ENCODE measurements around the gene SUSD4. TPM values are rescaled to one million over a fixed set of nuclear protein-coding genes. Genes with fewer than 3 reads are reported as not detected.
"Not testable (repeated sequence)": the region's sequence is repeated elsewhere in the genome, so short reads cannot be mapped to it uniquely, and the experiment has no call there.

Gene SUSD4
- total RNA-seq, 2 donors from 2014 or later: 0.56 to 1.00 TPM

GRCh38 chr1:223308136-223308535 lies 55.8 kb downstream of the SUSD4 start:
- DNase-seq (ENCODE audit: low spot score): no peak
- intact Hi-C loops (cut with DNase I): no loop called here

DNA sequence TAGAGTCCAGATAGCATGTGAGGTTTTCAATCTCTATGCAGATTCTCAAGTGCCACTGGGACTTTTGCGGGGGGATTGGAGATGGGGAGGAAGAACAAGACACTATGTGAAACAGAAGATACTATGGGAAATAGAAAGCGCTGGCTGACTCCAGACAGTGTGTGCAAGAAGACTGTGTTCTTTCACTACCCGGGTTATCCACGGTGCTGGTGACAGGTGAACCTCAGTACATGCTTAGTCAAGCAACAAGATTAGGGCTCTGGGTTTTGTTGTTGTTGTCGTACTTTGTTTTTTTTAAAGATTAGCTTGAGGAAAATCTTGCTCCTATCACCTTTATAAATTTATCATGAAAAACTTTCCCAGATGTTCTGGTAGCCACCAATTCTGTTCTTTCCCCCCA lies 56.4 kb downstream of the SUSD4 start:
- intact Hi-C loops (cut with DNase I): no loop called here
- DNase-seq (ENCODE audit: low spot score): no peak

DNA sequence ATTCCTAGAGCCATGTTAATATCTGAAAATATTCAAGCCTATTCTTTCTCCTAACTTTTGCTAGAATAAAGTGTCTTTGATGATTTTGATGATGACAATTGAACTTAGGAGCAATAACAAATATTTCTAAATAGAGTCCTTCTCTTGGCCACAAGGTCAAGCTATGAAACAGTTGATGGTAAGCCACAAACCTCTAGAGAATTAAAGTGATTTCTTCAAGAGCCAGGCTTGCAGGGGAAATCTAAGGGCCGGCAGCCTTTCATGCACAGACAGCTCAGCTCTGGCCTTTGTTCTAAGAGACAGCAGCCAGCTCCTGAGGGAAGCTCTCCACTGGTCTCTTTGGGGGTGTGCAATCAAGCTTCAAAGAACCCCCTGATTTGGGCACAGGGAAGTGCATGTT lies 59.0 kb downstream of the SUSD4 start:
- intact Hi-C loops (cut with DNase I): no loop called here
- no peak for DNase-seq (ENCODE audit: low spot score)

- no peak for DNase-seq (ENCODE audit: low spot score)
- intact Hi-C loops (cut with DNase I): no loop called here
These were observed 62.6 kb downstream of the SUSD4 start for GRCh38 chr1:223301371-223301770.

DNA sequence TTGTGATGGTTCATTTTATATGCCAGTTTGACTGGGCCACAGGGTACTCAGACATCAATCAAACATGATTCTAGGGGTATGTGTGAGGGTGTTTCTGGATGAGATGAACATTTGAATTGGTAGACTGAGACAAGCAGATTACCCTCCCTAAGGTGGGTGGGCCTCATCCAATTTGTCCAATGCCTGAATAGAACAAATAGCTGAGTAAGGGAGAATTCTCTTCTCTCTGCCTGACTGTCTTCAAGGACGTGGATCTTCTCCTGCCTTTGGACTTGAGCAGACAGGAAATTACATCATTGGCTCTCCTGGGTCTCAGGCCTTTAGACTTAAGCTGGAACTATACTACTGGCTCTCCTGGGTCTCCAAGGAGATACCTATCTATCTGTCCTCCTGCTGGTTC lies 64.4 kb downstream of the SUSD4 start:
- DNase-seq (ENCODE audit: low spot score): no peak
- intact Hi-C loops (cut with DNase I): no loop called here

DNA sequence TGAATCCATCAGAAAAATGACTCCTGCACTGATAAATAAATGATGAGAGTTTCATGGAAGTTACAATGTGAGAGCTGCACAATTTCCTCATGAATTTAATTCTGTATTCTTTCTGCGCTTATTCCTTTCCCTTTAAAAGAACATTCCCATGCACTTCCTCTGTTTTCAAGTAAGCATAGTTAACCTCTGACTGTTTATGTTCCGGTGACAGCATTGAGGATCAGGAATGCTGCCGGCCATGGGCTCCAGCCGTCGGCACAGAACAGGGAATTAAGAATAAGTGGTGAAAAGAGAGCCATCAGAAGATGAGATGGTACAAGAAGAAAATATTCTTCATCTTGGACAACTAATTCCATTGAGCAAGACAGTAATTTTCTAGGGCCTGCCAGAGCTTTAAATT lies 65.3 kb downstream of the SUSD4 start:
- intact Hi-C loops (cut with DNase I): no loop called here
- no peak for DNase-seq (ENCODE audit: low spot score)

GRCh38 chr1:223297800-223298199 lies 66.2 kb downstream of the SUSD4 start:
- intact Hi-C loops (cut with DNase I): no loop called here

DNA sequence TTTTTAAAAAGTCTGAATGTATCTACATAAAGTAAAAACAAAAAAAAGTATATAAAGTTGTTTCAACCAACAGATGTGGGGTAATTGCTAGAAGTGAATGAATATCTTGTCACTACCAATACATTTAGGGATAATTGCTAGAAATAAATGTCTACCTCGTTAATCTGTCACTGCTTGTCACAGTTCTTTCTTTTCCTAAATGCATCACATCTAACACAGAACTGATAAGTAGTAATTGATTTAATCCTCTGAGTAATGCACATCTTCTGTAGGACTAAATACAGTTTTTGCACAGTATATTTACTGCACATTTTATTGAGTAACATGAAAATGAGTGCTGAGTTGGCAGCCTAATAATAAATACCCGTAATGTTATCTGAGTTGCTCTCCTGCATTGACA lies 72.2 kb downstream of the SUSD4 start:
- DNase-seq (ENCODE audit: low spot score): no peak
- intact Hi-C loops (cut with DNase I): no loop called here

More at GRCh38 chr1:223297800-223298199, 66.2 kb downstream of the SUSD4 start:
- DNase-seq (ENCODE audit: low spot score): no peak

DNA sequence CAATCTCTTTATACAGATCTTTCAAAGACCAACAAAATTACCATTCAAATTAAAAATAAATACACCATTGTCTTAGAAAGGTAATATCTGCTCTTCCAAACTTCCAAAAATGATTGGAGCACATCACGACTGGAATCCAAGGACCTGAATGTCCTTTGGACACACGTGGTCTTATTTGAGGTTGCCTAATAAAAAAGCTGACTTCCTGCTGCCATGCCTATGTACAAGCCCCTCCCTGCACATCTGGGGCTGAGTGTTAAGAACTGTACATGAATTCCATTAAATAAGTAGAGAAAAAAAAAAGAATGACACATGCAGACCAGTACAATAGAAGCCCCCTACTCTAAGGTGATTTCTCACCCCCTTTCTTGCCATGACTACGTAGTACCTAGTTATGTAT lies 73.6 kb downstream of the SUSD4 start:
- DNase-seq (ENCODE audit: low spot score): no peak
- intact Hi-C loops (cut with DNase I): no loop called here

- DNase-seq (ENCODE audit: low spot score): no peak
- intact Hi-C loops (cut with DNase I): no loop called here
These were observed 74.4 kb downstream of the SUSD4 start for GRCh38 chr1:223289621-223290020.

DNA sequence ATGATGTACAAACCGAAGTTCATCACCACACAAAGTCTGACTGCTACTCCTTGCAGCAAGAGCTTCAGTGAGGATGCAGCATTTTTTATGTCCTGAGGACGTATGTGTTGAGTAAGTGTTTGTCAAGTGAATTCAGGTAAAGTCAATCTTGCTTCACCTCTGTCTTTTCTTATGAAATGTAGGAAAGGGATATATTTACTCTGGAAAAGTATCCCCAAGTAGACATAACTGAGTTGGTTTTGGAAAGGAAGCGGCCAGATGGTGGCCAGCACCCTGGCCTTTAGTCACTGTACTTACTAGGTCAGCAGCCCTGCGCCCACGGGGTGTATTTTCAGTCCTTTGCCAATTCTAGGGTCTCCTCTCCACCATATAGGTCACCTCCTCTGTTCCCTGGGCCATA lies 75.2 kb downstream of the SUSD4 start:
- intact Hi-C loops (cut with DNase I): no loop called here
- DNase-seq (ENCODE audit: low spot score): no peak

DNA sequence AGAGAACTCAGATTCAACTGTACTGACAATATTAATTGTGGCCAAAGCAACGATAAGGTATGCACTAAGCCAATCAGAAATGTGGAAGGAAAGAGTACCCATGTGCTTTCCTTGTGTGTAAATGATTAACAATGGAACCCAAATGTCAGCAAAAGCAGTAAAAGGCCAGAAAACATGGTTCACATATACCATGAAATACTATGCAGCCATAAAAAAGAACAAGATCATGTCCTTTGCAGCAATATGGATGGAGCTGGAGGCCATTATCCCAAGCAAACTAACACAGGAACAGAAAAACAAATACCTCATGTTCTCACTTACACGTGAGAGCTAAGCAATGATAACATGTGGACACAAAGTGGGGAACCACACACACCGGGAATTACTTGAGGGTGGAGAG lies 78.5 kb downstream of the SUSD4 start:
- intact Hi-C loops (cut with DNase I): no loop called here
- DNase-seq (ENCODE audit: low spot score): no peak

DNA sequence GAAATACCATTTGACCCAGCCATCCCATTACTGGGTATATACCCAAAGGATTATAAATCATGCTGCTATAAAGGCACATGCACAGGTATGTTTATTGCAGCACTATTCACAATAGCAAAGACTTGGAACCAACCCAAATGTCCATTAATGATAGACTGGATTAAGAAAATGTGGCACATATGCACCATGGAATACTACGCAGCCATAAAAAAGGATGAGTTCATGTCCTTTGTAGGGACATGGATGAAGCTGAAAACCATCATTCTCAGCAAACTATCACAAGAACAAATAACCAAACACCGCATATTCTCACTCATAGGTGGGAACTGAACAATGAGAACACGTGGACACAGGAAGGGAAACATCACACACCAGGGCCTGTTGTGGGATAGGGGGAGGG lies 80.3 kb downstream of the SUSD4 start:
- intact Hi-C loops (cut with DNase I); DNase-seq (ENCODE audit: low spot score): not testable (repeated sequence)

DNA sequence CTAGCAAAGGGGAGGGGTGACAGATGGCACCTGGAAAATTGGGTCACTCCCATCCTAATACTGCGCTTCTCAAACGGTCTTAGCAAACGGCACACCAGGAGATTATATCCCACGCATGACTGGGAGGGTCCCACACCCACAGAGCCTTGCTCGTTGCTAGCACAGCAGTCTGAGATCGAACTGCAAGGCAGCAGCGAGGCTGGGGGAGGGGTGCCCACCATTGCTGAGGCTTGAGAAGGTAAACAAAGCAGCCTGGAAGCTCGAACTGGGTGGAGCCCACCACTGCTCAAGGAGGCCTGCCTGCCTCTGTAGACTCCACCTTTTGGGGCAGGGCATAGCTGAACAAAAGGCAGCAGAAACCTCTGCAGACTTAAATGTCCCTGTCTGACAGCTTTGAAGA lies 85.7 kb downstream of the SUSD4 start:
- intact Hi-C loops (cut with DNase I): not testable (repeated sequence)

DNA sequence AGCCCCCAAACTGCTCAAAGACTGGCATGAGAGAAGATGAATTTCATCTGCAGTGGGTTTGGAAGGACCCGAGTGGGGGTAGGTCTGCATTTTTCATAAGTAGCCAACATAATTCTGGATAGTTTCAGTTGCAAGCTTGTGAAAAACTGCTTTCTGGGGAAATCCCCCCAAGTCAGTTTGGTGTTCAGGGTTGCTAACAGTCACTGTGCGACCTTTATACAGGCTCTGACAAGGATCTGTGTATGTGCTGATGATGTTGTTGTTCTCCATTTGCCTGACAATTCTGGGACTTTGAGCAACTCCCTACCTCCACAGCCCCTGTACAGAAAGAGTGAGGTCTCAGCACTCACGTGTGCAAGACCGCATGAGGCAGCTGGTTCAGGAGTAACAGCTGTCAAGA lies 87.9 kb downstream of the SUSD4 start:
- DNase-seq (ENCODE audit: low spot score): no peak
- intact Hi-C loops (cut with DNase I): no loop called here

More for the DNA sequence above, 85.7 kb downstream of the SUSD4 start:
- not testable (repeated sequence) for DNase-seq (ENCODE audit: low spot score)

DNA sequence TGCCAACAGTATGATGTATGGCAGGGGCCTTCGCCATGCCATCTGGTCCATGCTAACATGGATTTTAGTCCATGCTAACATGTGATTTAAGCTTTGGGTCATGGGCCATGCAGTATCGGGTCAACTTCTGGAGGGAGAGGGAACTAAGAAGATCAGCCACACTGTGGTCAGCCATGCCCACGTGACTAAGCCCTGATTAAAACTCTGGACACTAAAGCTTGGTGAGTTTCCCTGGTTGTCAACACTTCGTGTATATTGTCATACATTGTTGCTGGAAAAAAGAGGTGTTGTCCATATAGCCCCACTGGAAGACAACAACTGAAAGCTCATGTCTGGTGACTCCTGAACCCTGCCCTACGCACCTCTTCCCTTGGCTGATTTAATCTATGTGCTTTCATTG lies 90.5 kb downstream of the SUSD4 start:
- DNase-seq (ENCODE audit: low spot score): no peak
- intact Hi-C loops (cut with DNase I): no loop called here

DNA sequence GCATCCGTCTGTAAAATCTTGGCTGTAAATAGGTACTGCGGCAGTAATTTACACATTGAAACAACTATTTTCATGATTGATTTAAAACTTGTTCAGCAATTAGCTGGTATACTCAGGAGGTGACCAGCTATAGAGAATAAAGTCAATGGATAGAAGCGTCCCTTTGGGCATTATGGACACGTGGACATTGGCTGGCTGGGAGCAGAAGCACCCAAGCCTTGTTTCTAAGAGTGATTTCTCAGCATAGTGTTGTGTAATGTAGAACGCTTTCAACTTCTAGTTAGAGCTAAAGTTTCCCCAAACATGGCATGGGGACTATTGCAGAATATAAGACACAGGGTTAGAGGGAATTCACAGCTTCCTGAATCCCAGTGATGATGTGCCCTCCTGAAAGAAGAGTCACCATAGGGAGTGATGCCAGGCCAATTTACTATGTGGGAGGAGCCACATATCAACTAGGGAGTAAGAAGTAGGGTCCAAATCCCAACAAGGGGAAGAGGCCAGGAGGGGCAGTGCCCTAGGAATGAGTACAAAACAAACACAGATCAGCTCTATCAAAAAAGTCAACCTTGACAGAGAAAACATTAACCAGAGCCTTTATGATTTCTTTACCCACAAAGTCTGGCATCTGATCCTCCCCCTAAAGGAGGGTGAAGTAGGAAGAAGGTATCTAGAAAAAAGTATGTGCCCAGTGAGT lies 92.7 kb downstream of the SUSD4 start:
- no peak for DNase-seq (ENCODE audit: low spot score)
- intact Hi-C loops (cut with DNase I): no loop called here

GRCh38 chr1:223270155-223270554 lies 93.8 kb downstream of the SUSD4 start:
- no peak for DNase-seq (ENCODE audit: low spot score)
- intact Hi-C loops (cut with DNase I): no loop called here

DNA sequence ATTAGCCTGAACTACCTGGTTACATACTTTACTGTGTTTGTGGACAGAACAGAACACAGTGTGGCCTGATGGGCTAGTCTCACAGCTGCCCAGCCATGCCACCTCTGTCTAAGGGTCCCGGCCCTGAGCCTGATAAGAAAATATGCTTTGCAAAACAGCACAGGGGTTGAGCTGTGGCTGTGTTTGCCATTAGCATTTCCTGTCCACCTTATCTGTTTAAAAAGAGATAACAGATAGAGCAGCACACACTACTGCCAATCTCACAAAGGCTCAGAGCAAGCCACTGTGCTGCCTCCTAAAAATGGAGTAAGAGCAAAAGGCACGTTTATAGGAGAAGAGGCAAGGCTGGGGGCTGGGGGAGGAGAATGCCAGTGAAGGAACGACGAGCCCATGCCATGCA lies 95.0 kb downstream of the SUSD4 start:
- DNase-seq (ENCODE audit: low spot score): no peak
- intact Hi-C loops (cut with DNase I): no loop called here

GRCh38 chr1:223266632-223267172 lies 97.3 kb downstream of the SUSD4 start:
- intact Hi-C loops (cut with DNase I): no loop called here
- DNase-seq (ENCODE audit: low spot score): no peak
